ENCODE measurements around the gene TTC28.

TTC28 gene

GRCh38 chr22:28728621-28729313, 49.1 kb upstream of the TTC28 start:
- Histone ChIP-seq H3K36me3 (ENCODE audit: control insufficient read depth in 2 of 2, insufficient read depth in 1 of 2, low read length in 2 of 2) (peaks cover 60 to 65% of the 10 kb centered on the region in 2 experiments), H3K4me1 (ENCODE audit: control insufficient read depth, insufficient read depth, low read length) (no peaks in the 10 kb centered on the region), H3K9me3 (ENCODE audit: control insufficient read depth, insufficient read depth, low read depth, low read length) (no peaks in the 10 kb centered on the region), H3K4me3 (ENCODE audit: low read depth, low read length) (no peak overlapping the region), H3K27ac (ENCODE audit: extremely low read depth, low read depth, low read length) (no peak overlapping the region)
- CTCF ChIA-PET: no interaction called here
- TF ChIP-seq ZNF18 (tag by site-specific recombination; IDR thresholded peaks at IDR 0.05): no peak
- no peak for TF ChIP-seq ZNF354C (tag by site-specific recombination; IDR thresholded peaks at IDR 0.05; ENCODE audit: borderline replicate concordance, low read depth)
- no peak for TF ChIP-seq ZBTB49 (tag by site-specific recombination; IDR thresholded peaks at IDR 0.05; ENCODE audit: low read depth)
- TF ChIP-seq ZBTB10 (tag by site-specific recombination; IDR thresholded peaks at IDR 0.05): no peak
- TF ChIP-seq ZNF274 (IDR thresholded peaks at IDR 0.05; ENCODE audit: low read length): no peak
- no peak for TF ChIP-seq ZNF274 (tag by site-specific recombination; IDR thresholded peaks at IDR 0.05; ENCODE audit: borderline replicate concordance)
- no peak for TF ChIP-seq ZNF10 (tag by site-specific recombination; IDR thresholded peaks at IDR 0.05)
- TF ChIP-seq ZNF133 (tag by site-specific recombination; IDR thresholded peaks at IDR 0.05): no peak
- TF ChIP-seq FEZF1 (tag by site-specific recombination; IDR thresholded peaks at IDR 0.05): no peak
- TF ChIP-seq TRIM28 (IDR thresholded peaks at IDR 0.05; ENCODE audit: borderline replicate concordance, low read length): no peak
- no peak for TF ChIP-seq OSR2 (tag by site-specific recombination; IDR thresholded peaks at IDR 0.05)
- no peak for TF ChIP-seq ZNF791 (tag by site-specific recombination; IDR thresholded peaks at IDR 0.05)
- TF ChIP-seq ZBTB1 (tag by site-specific recombination; IDR thresholded peaks at IDR 0.05): no peak
- TF ChIP-seq ZNF341 (tag by site-specific recombination; IDR thresholded peaks at IDR 0.05; ENCODE audit: low read depth): no peak
- POLR2A ChIA-PET: no interaction called here

GRCh38 chr22:28728002-28728401, 48.4 kb upstream of the TTC28 start:
- H3K4me1 ChIP-seq (ENCODE audit: control insufficient read depth, insufficient read depth, low read length): no peaks in the 10 kb centered on the region
- POLR2A ChIA-PET: interaction anchor here (0.5 to 0.7 kb wide), 2 partner anchors 13 to 49 kb away, joined by 3 to 4 read pairs; no protein-coding TSS in a partner anchor
- H3K9me3 ChIP-seq (ENCODE audit: control insufficient read depth, insufficient read depth, low read depth, low read length): no peaks in the 10 kb centered on the region
- CTCF ChIA-PET: no interaction called here
- peaks cover 58 to 68% of the 10 kb centered on the region in 2 experiments for H3K36me3 ChIP-seq (ENCODE audit: control insufficient read depth in 2 of 2, insufficient read depth in 1 of 2, low read length in 2 of 2)
- no peak overlapping the region for H3K4me3 ChIP-seq (ENCODE audit: low read depth, low read length)
- H3K27ac ChIP-seq (ENCODE audit: extremely low read depth, low read depth, low read length): no peak overlapping the region
- TF ChIP-seq ZNF623 (tag by site-specific recombination; IDR thresholded peaks at IDR 0.05) (no peak), ZNF621 (tag by site-specific recombination; IDR thresholded peaks at IDR 0.05) (no peak), ZFP69B (tag by site-specific recombination; IDR thresholded peaks at IDR 0.05) (no peak), SP7 (tag by site-specific recombination; IDR thresholded peaks at IDR 0.05) (no peak), ZNF776 (tag by site-specific recombination; IDR thresholded peaks at IDR 0.05; ENCODE audit: borderline replicate concordance) (no peak), GLI2 (tag by site-specific recombination; IDR thresholded peaks at IDR 0.05; ENCODE audit: borderline replicate concordance, low read depth) (no peak), ZNF146 (tag by site-specific recombination; IDR thresholded peaks at IDR 0.05) (no peak), ZEB2 (tag by site-specific recombination; IDR thresholded peaks at IDR 0.05) (no peak), ZNF24 (tag by site-specific recombination; IDR thresholded peaks at IDR 0.05) (no peak), SCRT2 (tag by site-specific recombination; IDR thresholded peaks at IDR 0.05) (peak; percentile 66; the same call in 1 of the 2 replicates), ZNF707 (tag by site-specific recombination; IDR thresholded peaks at IDR 0.05) (no peak), ZNF2 (tag by site-specific recombination; IDR thresholded peaks at IDR 0.05) (no peak), ZNF169 (tag by site-specific recombination; IDR thresholded peaks at IDR 0.05) (no peak), SCRT1 (tag by site-specific recombination; IDR thresholded peaks at IDR 0.05; ENCODE audit: borderline replicate concordance) (peak; percentile 80; the same call in 1 of the 2 replicates)

All from HEK293 (cell line).